ENCODE measurements around the gene AGXT.

The AGXT gene

GRCh38 chr2:240884745-240885144 is 16.1 kb downstream of the AGXT start:
- Mint-ChIP-seq H3K4me3 (no peak overlapping the region), H3K4me1 (ENCODE audit: low read depth) (no peaks in the 10 kb centered on the region), H3K27me3 (peaks cover 3% of the 10 kb centered on the region), H3K9me3 (no peaks in the 10 kb centered on the region), H3K36me3 (ENCODE audit: low read depth) (no peaks in the 10 kb centered on the region), H3K27ac (no peak overlapping the region)

DNA sequence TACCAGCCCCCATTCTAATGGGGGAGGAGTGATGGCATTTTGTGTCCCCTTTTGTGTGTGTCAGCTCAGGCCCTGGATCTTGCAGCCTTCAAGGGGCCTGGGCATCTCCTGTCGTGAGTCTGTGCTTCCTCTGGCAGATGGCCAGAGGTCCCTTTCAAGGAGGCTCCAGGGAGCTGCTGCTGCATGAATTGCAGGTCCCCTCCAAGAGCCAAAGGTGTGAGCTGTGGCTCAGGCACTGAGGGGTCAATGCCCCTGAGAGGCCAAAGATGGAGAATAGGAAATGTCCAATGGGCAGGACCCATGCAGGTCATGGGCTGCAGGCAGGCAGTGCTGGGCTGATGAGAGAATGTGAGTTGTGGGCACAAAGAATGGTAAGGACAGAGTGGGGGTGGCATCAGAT is 16.9 kb downstream of the AGXT start:
- H3K27me3 Mint-ChIP-seq: peaks cover 3% of the 10 kb centered on the region
- no peak overlapping the region for H3K4me3 Mint-ChIP-seq
- H3K36me3 Mint-ChIP-seq (ENCODE audit: low read depth): no peaks in the 10 kb centered on the region
- H3K4me1 Mint-ChIP-seq (ENCODE audit: low read depth): no peaks in the 10 kb centered on the region
- H3K9me3 Mint-ChIP-seq: no peaks in the 10 kb centered on the region
- no peak overlapping the region for H3K27ac Mint-ChIP-seq

DNA sequence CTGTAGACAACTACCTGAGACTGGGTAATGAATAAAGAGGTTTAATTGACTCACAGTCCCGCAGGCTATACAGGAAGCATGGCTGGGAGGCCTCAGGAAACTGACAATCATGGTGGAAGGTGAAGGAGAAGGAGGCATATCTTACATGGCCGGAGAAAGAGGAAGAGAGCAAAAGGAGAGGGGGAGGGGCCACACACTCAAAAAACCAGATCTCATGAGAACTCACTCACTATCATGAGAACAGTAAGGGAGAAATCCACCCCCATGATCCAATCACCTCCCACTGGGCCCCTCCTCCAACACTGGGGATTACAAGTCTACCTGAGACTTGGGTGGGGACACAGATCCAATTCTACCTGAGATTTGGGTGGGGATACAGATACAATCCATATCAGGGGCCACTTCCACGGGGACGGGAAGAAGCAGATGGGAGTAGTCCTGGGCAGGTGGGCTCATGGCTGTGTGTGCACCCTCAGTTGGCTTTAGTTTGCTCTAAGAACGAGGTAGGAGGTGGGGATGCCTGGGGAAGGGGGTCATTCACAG is 17.5 kb downstream of the AGXT start:
- Mint-ChIP-seq H3K27me3 (peaks cover 3% of the 10 kb centered on the region), H3K36me3 (ENCODE audit: low read depth) (no peaks in the 10 kb centered on the region), H3K27ac (no peak overlapping the region), H3K9me3 (no peaks in the 10 kb centered on the region), H3K4me1 (ENCODE audit: low read depth) (no peaks in the 10 kb centered on the region), H3K4me3 (no peak overlapping the region)

DNA sequence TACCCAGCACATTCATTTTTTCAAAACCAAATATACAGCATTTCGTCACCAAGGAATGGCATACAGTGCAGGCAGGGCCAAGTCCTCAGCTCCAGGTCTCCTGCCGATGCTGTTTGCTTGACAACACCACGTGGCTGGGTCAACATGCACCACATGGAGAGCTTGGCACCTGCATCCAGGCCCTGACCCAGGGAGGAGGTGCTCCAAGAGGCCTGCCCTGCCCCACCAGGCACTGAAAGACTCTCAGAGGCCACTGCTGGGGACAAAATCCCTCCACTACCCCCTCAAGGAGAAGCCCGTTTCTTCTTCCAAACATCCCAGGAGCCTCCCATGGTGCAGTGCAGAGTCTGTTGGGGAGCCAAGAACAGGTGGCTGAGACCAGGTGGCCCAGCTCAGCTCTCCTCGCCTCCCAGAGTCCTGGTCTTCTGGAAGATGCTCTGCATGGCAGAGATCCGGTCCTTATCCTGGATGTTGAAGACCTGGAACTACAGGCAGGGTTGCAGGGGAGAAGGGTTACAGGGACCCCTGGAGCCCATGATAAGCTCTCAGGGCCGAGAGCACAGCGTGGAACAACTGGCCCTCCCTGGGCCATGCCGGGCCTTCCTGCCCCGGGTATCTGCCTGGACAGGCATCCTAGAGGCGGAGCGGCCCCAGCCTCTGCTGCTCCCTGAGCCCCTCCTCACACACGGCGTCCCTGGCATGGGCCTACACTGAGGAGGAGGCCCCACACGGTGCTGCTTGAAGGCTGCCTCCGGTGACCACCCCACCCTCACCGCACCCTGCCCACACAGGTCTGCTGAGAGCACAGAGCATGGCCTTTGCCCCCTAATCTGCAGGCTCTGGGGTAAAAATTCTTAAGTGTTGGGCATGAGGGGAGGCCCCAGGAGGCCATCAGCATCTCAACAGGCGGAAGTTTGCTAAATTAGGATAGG is 18.3 kb downstream of the AGXT start:
- Mint-ChIP-seq H3K27me3 (peaks cover 3% of the 10 kb centered on the region), H3K36me3 (ENCODE audit: low read depth) (no peaks in the 10 kb centered on the region), H3K4me1 (ENCODE audit: low read depth) (no peaks in the 10 kb centered on the region), H3K27ac (no peak overlapping the region), H3K4me3 (no peak overlapping the region), H3K9me3 (no peaks in the 10 kb centered on the region)

GRCh38 chr2:240887631-240888030 is 19.0 kb downstream of the AGXT start:
- H3K27ac Mint-ChIP-seq: no peak overlapping the region
- H3K27me3 Mint-ChIP-seq: peaks cover 2% of the 10 kb centered on the region
- H3K36me3 Mint-ChIP-seq (ENCODE audit: low read depth): no peaks in the 10 kb centered on the region
- H3K9me3 Mint-ChIP-seq: no peaks in the 10 kb centered on the region
- H3K4me3 Mint-ChIP-seq: no peak overlapping the region
- no peaks in the 10 kb centered on the region for H3K4me1 Mint-ChIP-seq (ENCODE audit: low read depth)

DNA sequence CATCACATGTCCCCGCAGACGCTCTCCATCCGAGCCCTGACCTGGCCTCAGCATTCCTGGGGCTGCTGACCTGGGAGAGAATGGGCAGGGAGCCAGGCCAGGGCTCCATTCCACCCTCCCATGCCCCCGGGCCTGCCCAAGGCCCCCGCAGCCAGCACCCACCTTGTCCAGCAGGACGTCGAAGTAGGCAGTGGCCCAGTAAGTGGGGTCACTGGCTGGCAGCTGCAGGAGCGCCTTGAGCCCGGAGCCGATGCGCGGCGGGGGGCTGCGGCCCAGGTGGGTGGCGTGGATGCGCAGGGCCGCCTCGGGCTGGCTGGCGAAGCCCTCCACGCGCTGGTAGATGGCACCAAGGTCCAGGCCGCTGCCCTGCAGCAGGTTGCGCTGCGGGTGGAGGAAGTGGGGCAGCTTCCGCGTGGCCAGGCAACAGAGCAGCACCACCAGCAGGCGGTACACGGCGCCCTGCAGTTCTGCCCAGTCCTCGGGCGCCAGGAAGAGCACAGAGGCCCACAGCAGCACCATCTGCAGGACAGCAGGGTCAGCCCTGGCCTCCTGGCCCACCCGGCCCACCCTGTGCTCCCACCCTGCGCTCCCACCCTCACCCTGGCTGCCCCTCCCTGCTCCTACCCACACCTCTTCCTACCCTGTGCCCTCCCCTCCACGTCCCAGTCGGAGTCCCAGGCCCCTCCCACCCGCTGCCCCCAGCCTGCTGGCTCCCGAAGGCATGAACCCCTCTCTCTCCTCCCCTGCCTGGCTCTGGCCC is 19.7 kb downstream of the AGXT start:
- Mint-ChIP-seq H3K4me3 (no peak overlapping the region), H3K27me3 (no peaks in the 10 kb centered on the region), H3K36me3 (ENCODE audit: low read depth) (no peaks in the 10 kb centered on the region), H3K27ac (no peak overlapping the region), H3K4me1 (ENCODE audit: low read depth) (no peaks in the 10 kb centered on the region), H3K9me3 (no peaks in the 10 kb centered on the region)

DNA sequence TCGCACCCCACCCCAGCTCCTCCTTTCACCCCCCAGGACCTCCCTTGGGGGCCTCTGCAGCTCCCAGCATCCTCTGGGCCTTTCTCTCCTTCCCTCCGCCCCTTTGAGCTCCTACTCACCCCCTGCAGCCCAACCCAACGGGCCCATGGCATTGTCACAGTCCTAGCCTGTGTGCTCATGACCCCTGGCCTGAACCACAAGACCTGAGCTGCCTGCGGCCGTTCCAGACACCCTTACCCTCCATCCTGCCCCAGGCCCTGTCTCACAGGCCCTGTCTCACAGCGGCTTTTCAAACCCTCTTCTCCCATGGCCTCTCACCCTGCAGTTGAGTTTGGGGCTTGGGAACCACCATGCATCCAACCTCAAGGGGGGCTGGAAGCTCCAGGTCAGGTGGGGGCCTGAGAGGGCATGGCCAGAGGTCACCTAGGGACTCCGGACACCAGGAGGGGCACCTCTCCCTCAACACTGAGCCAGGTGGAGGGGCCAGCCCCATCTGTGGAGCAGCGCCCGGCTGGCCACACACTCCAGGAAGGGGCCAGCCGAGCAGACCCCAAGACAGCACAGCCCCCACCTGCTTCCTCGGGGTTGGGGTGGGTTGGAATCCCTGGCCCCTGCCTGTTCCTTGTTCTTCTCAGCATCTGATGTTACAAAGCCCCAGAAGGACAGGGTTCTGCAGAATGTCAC is 20.4 kb downstream of the AGXT start:
- Mint-ChIP-seq H3K27ac (no peak overlapping the region), H3K27me3 (no peaks in the 10 kb centered on the region), H3K36me3 (ENCODE audit: low read depth) (no peaks in the 10 kb centered on the region), H3K4me3 (no peak overlapping the region), H3K9me3 (no peaks in the 10 kb centered on the region), H3K4me1 (ENCODE audit: low read depth) (peaks cover 7% of the 10 kb centered on the region)

DNA sequence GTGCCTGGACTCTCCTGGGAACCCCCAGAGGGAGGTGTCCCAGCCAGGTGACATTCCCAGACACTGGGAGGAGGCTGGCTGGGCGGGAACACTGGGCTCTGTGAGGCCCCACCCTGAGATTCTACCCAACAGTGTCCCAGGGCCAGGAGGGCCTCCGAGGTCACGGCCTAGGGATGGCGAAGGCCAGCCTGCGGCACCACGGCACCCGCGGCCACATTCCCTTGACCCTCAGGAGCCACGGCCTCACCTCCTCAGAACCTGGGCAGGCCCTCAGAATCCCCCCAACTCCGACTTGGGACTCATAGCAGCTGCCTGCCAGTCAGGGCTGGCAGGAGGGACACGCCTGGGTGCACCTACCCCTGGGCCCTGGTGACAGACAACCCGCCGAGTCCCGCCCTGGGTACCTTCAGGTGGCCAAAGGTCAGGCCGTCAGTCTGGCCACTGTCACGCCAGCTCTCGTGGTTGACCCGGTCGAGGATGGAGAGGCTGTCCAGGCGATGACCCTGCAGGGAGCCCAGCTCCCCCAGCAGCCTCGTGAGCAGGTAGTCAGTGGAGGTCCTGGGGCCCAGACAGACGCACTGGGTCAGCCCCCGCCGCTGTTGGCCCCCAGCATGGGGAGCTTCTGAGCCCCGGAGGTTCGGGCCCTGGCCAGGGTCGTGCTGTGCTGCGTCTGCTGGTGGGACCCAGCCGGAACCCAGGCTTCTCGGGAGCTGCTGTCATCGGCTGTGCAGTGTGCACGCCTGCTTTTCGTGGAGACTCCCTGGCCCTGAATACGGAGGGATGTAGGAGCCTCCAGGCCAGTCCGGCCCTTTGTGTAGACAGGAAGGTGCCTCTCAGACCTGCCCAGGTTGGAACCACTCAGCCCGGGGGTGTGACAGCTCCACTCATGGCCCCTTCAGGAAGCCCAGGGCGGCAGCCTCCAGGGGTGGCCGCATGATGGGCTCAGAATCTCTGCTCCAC is 21.3 kb downstream of the AGXT start:
- Mint-ChIP-seq H3K4me3 (no peak overlapping the region), H3K27ac (no peak overlapping the region), H3K36me3 (ENCODE audit: low read depth) (no peaks in the 10 kb centered on the region), H3K4me1 (ENCODE audit: low read depth) (peaks cover 7% of the 10 kb centered on the region), H3K9me3 (no peaks in the 10 kb centered on the region), H3K27me3 (no peaks in the 10 kb centered on the region)

GRCh38 chr2:240890691-240891090 is 22.1 kb downstream of the AGXT start:
- no peaks in the 10 kb centered on the region for H3K36me3 Mint-ChIP-seq (ENCODE audit: low read depth)
- H3K9me3 Mint-ChIP-seq: no peaks in the 10 kb centered on the region
- no peaks in the 10 kb centered on the region for H3K27me3 Mint-ChIP-seq
- H3K4me3 Mint-ChIP-seq: no peak overlapping the region
- no peak overlapping the region for H3K27ac Mint-ChIP-seq
- H3K4me1 Mint-ChIP-seq (ENCODE audit: low read depth): peaks cover 7% of the 10 kb centered on the region

DNA sequence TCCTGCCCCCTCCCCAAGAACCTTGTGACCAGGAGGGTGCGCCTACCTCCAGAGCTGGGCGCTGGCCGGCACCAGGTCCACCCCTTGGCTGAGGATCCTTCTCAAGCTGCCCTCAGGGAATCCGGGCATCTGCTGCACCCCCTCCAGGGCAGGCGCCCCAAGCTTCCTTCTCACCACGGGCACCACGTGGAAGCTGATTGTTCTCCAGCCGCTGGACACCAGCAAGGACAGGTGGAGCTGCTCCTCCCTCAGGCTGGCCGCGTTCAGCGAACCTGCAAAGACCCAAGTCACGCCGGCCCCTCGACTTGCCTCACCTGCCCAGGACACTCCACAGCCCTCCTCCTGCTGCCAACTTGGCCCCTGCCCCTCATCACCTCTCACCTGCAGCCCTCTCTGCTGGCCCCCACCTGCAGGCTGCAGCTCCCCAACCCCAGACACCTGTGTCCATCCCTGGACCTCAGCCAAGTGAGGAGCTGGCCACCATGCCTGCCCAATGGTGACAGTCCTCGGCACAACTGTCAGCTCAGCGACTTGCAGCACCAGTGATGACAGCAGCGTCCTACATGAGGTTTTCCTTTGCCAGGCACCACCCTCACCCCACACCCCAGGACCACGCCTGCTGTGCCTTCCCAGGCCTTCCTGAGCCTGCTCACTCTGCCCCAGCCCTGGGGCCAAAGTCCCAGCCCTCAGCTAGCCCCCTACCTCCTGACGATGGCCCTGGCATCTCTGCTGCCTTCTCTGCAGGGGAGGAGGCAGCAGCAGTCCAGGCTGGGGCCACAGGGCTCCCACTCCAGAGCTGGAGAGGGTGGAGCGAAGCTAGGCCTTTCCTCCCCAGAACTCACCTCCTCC is 23.1 kb downstream of the AGXT start:
- Mint-ChIP-seq H3K4me3 (no peak overlapping the region), H3K9me3 (no peaks in the 10 kb centered on the region), H3K36me3 (ENCODE audit: low read depth) (no peaks in the 10 kb centered on the region), H3K27ac (no peak overlapping the region), H3K27me3 (no peaks in the 10 kb centered on the region), H3K4me1 (ENCODE audit: low read depth) (peaks cover 7% of the 10 kb centered on the region)

- peaks cover 7% of the 10 kb centered on the region for H3K4me1 Mint-ChIP-seq (ENCODE audit: low read depth)
- no peak overlapping the region for H3K27ac Mint-ChIP-seq
- H3K27me3 Mint-ChIP-seq: no peaks in the 10 kb centered on the region
- no peak overlapping the region for H3K4me3 Mint-ChIP-seq
- H3K36me3 Mint-ChIP-seq (ENCODE audit: low read depth): no peaks in the 10 kb centered on the region
- H3K9me3 Mint-ChIP-seq: no peaks in the 10 kb centered on the region
Observed at GRCh38 chr2:240892356-240892755, 23.7 kb downstream of the AGXT start.

- H3K4me3 Mint-ChIP-seq: no peak overlapping the region
- H3K9me3 Mint-ChIP-seq: no peaks in the 10 kb centered on the region
- H3K27ac Mint-ChIP-seq: no peak overlapping the region
- H3K36me3 Mint-ChIP-seq (ENCODE audit: low read depth): no peaks in the 10 kb centered on the region
- peaks cover 7% of the 10 kb centered on the region for H3K4me1 Mint-ChIP-seq (ENCODE audit: low read depth)
- H3K27me3 Mint-ChIP-seq: no peaks in the 10 kb centered on the region
Observed at GRCh38 chr2:240892925-240893324, 24.3 kb downstream of the AGXT start.

DNA sequence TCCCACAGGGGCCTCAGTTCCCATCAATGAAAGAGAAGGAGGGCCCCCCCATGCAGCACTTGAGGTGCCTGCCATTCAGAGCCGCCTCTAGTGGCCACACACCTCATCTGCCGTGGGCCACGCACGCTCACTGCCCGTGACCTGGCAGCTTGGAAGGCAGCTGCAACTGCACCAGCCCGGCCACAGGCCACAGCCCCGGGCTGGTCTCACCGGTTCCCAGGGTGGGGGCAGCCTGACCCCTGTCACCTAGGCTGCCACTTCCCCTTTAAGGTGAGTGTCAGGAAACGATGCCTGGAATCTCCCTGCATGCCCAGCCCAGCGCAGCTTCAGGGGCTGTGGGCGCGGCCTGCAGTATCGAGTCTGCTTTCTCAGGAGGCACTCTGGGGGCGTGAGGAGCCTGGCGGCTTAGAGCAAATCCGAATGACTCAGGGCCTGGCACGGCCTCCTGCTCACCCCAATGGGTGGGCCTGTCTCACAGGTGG is 24.8 kb downstream of the AGXT start:
- no peaks in the 10 kb centered on the region for H3K27me3 Mint-ChIP-seq
- no peak overlapping the region for H3K4me3 Mint-ChIP-seq
- peaks cover 7% of the 10 kb centered on the region for H3K4me1 Mint-ChIP-seq (ENCODE audit: low read depth)
- no peaks in the 10 kb centered on the region for H3K36me3 Mint-ChIP-seq (ENCODE audit: low read depth)
- no peak overlapping the region for H3K27ac Mint-ChIP-seq
- no peaks in the 10 kb centered on the region for H3K9me3 Mint-ChIP-seq
